Keratinocyte (primary cell): ENCODE results near the gene S1PR3. TPM values are rescaled to one million over a fixed set of nuclear protein-coding genes. Genes with fewer than 3 reads are reported as not detected.

Source experiments
- DNase-seq: peaks from one replicate; pipeline ENCODE4 v3.0.0-alpha.2; 2011; ENCODE audit warnings: low read depth, missing footprints, low spot score
- FAIRE-seq: peaks from 2 replicates; lab custom pipeline; 2011; peaks lifted over from hg19 to GRCh38; lab: Jason Lieb, UNC
- H2AFZ ChIP-seq: 2 replicates; pipeline ENCODE4 v1.6.0; 2012; ENCODE audit warnings: low read length, control low read depth, inconsistent platforms; ENCODE audit not compliant: control insufficient read depth
- H3K27ac ChIP-seq: 2 replicates; pipeline ENCODE4 v1.5.1; 2011; ENCODE audit warnings: low read length; ENCODE audit not compliant: control insufficient read depth, insufficient read depth
- H3K27me3 ChIP-seq: 3 replicates; pipeline ENCODE4 v1.6.0; 2011; ENCODE audit warnings: low read length; ENCODE audit not compliant: control insufficient read depth, insufficient read depth; ENCODE audit errors: extremely low read depth
- H3K36me3 ChIP-seq, 2 experiments: 2 replicates in 1 of 2; 3 replicates in 1 of 2; pipeline ENCODE4 v1.5.1; 2011; ENCODE audit warnings: low read length in 2 of 2, mild to moderate bottlenecking in 1 of 2; ENCODE audit not compliant: control insufficient read depth in 2 of 2, insufficient read depth in 2 of 2; ENCODE audit errors: extremely low read depth in 1 of 2
- H3K4me1 ChIP-seq: 3 replicates; pipeline ENCODE4 v1.5.1; 2011; ENCODE audit warnings: low read length; ENCODE audit not compliant: control insufficient read depth, insufficient read depth; ENCODE audit errors: extremely low read depth
- H3K4me2 ChIP-seq: 3 replicates; pipeline ENCODE4 v1.6.0; 2011; ENCODE audit warnings: low read depth, low read length; ENCODE audit not compliant: control insufficient read depth, insufficient read depth; ENCODE audit errors: extremely low read depth
- H3K4me3 ChIP-seq, 3 experiments: fragments of 200-600 bp in 1 of 3; sonication (generic) in 1 of 3; 2 replicates in 2 of 3; 3 replicates in 1 of 3; pipeline ENCODE4 v1.5.1; 2011 to 2016; ENCODE audit warnings: low read length in 3 of 3, mild to moderate bottlenecking in 3 of 3, control low read depth in 2 of 3, inconsistent platforms in 1 of 3, low read depth in 1 of 3, mixed read lengths in 1 of 3, mixed run types in 1 of 3, moderate library complexity in 1 of 3; ENCODE audit not compliant: control insufficient read depth in 2 of 3, insufficient read depth in 2 of 3; ENCODE audit errors: extremely low read depth in 1 of 3
- H3K79me2 ChIP-seq: 2 replicates; pipeline ENCODE4 v1.6.0; 2012; ENCODE audit warnings: low read length; ENCODE audit not compliant: control insufficient read depth, insufficient read depth
- H3K9ac ChIP-seq: 3 replicates; pipeline ENCODE4 v1.6.0; 2011; ENCODE audit warnings: low read length; ENCODE audit not compliant: control insufficient read depth, insufficient read depth; ENCODE audit errors: extremely low read depth
- H3K9me1 ChIP-seq: 3 replicates; pipeline ENCODE4 v1.6.0; 2011; ENCODE audit warnings: low read length; ENCODE audit not compliant: control insufficient read depth, insufficient read depth; ENCODE audit errors: extremely low read depth
- H3K9me3 ChIP-seq: 2 replicates; pipeline ENCODE4 v1.5.1; 2012; ENCODE audit warnings: low read depth, low read length; ENCODE audit not compliant: control insufficient read depth
- H4K20me1 ChIP-seq: 3 replicates; pipeline ENCODE4 v1.6.0; 2011; ENCODE audit warnings: low read length; ENCODE audit not compliant: control insufficient read depth, insufficient read depth; ENCODE audit errors: extremely low read depth
- EZH2 ChIP-seq: IDR thresholded peaks from one replicate; pipeline ENCODE4 v1.6.1; 2012; ENCODE audit warnings: inconsistent platforms, mild to moderate bottlenecking, low read length, moderate library complexity
- dilution Hi-C: fragments of 300-500 bp; cut with MboI; formaldehyde crosslinking; loops from one replicate; pipeline ENCODE4 v1.7.0; 2020; ENCODE audit warnings: low sequenced_read_pairs; ENCODE audit not compliant: extremely low pct_ligation_motif_present
- polyA plus RNA-seq, 5 experiments: library from polyadenylated mRNA; depleted of rRNA in 3 of 5; stranded (reverse) in 3 of 5; stranded (forward) in 1 of 5; unstranded in 1 of 5; fragments of >200 nt; gene quantifications; 1 replicate in 1 of 5; 2 replicates in 3 of 5; 3 replicates in 1 of 5; pipeline versions ENCODE4 v1.2.1 to v1.2.3, GENCODE V29; 2011 to 2012; ENCODE audit warnings: missing spikeins in 2 of 5, low read depth in 1 of 5, low replicate concordance in 1 of 5
- TF ChIP-seq, protein P1 (sequence below), 3 experiments: IDR thresholded peaks in 1 of 3; conservative IDR thresholded peaks in 1 of 3; optimal IDR thresholded peaks in 1 of 3; 2 replicates in 2 of 3; 3 replicates in 1 of 3; pipeline versions ENCODE3 to v1.5.1; 2011; ENCODE audit warnings: low read length in 3 of 3, mild to moderate bottlenecking in 3 of 3, moderate library complexity in 2 of 3, control low read depth in 1 of 3, inconsistent platforms in 1 of 3; ENCODE audit not compliant: insufficient read depth in 2 of 3; ENCODE audit errors: extremely low read depth in 1 of 3

The S1PR3 gene
- polyA plus RNA-seq, 1 donor (not counting 4 experiments of a cell fraction or from before 2014, with no cell fraction given), result 4.1 TPM

DNA sequence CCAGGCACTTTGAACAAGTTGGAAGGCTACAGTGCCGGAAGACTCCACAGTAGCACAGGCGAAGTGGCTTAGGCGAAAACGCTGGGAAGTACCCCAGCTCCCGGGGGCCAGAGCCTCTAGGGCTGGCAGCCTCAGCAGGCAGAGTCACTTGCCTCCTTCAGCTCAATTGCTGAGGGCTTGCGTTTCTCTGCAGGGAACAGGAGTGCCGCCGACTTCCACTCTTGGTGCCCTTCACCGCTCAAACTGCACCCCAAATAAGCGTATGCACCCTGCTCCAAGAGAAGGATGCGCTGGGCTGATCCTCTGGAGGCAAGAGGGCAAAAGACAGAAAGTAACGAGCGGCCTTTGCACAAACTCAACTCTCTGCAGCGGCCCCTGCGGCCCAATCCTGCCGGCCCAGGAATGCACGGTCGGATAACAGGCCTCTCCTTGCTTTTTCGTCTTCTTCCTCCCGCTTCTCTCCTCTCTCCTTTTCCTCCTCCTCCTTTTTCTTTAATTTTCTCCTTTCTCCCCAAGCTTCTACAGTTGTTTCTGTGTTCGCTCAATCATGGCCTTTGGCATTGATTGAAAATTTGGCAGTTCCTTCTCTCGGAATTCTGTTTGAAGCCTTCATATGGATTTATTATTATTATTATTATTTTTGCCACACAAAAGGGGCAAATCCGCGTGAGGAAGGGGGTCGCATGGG, 1.1 kb upstream of the S1PR3 start:
- H3K27ac ChIP-seq, result no peak overlapping the region
- no peaks in the 10 kb centered on the region for H3K36me3 ChIP-seq
- no peaks in the 10 kb centered on the region for H3K9me3 ChIP-seq
- dilution Hi-C loops, result no loop called here
- FAIRE-seq, result no peak
- H2AFZ ChIP-seq, result no peak overlapping the region
- no peaks in the 10 kb centered on the region for H3K9me1 ChIP-seq
- H4K20me1 ChIP-seq, result no peaks in the 10 kb centered on the region
- H3K4me2 ChIP-seq, result no peak overlapping the region
- no peaks in the 10 kb centered on the region for H3K27me3 ChIP-seq
- no peak for TF ChIP-seq EZH2
- TF ChIP-seq, protein P1, sequence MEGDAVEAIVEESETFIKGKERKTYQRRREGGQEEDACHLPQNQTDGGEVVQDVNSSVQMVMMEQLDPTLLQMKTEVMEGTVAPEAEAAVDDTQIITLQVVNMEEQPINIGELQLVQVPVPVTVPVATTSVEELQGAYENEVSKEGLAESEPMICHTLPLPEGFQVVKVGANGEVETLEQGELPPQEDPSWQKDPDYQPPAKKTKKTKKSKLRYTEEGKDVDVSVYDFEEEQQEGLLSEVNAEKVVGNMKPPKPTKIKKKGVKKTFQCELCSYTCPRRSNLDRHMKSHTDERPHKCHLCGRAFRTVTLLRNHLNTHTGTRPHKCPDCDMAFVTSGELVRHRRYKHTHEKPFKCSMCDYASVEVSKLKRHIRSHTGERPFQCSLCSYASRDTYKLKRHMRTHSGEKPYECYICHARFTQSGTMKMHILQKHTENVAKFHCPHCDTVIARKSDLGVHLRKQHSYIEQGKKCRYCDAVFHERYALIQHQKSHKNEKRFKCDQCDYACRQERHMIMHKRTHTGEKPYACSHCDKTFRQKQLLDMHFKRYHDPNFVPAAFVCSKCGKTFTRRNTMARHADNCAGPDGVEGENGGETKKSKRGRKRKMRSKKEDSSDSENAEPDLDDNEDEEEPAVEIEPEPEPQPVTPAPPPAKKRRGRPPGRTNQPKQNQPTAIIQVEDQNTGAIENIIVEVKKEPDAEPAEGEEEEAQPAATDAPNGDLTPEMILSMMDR (optimal IDR thresholded peaks at IDR 0.05 in 1 of 3, IDR thresholded peaks at IDR 0.05 in 1 of 3, conservative IDR thresholded peaks at IDR 0.05 in 1 of 3; ENCODE audit: extremely low read depth in 1 of 3, insufficient read depth in 2 of 3, low read length in 3 of 3), result no peak
- no peaks in the 10 kb centered on the region for H3K4me1 ChIP-seq
- H3K79me2 ChIP-seq, result no peaks in the 10 kb centered on the region
- no peak overlapping the region for H3K4me3 ChIP-seq
- DNase-seq, result no peak
- H3K9ac ChIP-seq, result no peak overlapping the region

DNA sequence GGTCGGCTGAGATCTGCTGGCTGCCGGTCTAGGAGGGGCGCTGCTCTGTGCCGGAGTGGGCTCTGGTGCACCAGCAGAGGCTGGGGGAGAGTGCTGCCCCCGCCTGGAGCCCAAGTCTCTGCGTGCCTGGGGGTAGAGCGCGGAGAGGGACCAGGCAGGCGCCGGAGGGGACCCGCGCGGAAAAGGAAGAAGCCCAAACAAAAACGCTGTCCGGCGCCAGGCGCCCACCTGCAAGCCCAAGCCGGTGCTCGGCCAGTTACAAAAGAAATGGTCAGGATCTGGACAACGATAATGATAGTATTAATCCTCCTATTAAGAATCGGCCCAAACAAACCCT, 571 bp upstream of the S1PR3 start:
- no peaks in the 10 kb centered on the region for H3K79me2 ChIP-seq
- H3K36me3 ChIP-seq, result no peaks in the 10 kb centered on the region
- no peaks in the 10 kb centered on the region for H3K9me3 ChIP-seq
- no peaks in the 10 kb centered on the region for H3K27me3 ChIP-seq
- no peak for FAIRE-seq
- H3K4me1 ChIP-seq, result no peaks in the 10 kb centered on the region
- TF ChIP-seq, protein P1 (optimal IDR thresholded peaks at IDR 0.05 in 1 of 3, IDR thresholded peaks at IDR 0.05 in 1 of 3, conservative IDR thresholded peaks at IDR 0.05 in 1 of 3; ENCODE audit: extremely low read depth in 1 of 3, insufficient read depth in 2 of 3, low read length in 3 of 3), result no peak
- no peak for TF ChIP-seq EZH2
- no peaks in the 10 kb centered on the region for H4K20me1 ChIP-seq
- dilution Hi-C loops, result no loop called here
- H3K9me1 ChIP-seq, result no peaks in the 10 kb centered on the region
- H3K4me2 ChIP-seq, result no peak overlapping the region
- no peak overlapping the region for H3K27ac ChIP-seq
- no peak for DNase-seq
- H3K4me3 ChIP-seq, result no peak overlapping the region
- no peak overlapping the region for H2AFZ ChIP-seq
- H3K9ac ChIP-seq, result no peak overlapping the region
